LNCAP (cell line): Measurements from ENCODE around the gene ADAMTSL3.

Source experiments
- CTCF ChIP-seq: fragments of 450-650 bp; IDR thresholded peaks from 2 replicates; pipeline ENCODE4 v1.5.1; 2017; ENCODE audit warnings: mild to moderate bottlenecking

The ADAMTSL3 gene

DNA sequence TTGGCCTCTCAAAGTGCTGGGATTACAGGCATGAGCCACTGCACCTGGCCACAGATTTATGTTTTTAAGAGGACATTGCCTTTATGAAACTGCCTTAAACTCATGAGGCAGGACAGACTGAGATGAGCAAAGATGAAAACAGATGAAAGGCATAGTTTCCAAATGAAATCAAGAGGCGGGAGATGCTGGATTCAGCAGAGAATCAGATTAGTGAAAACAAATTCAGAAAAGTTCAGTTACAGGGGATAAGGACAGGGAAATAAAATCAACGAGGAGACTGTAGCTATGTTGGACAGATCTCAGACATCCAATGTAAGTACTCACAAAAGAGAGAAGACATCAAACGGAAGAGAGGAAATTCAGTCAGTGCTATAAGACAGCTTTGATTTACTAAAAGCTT lies 68.1 kb downstream of the ADAMTSL3 start:
- no peak for TF ChIP-seq CTCF

- TF ChIP-seq CTCF = no peak
Measured at GRCh38 chr15:83723216-83723615, 69.3 kb downstream of the ADAMTSL3 start.

GRCh38 chr15:83732196-83732595 lies 78.3 kb downstream of the ADAMTSL3 start:
- no peak for TF ChIP-seq CTCF

DNA sequence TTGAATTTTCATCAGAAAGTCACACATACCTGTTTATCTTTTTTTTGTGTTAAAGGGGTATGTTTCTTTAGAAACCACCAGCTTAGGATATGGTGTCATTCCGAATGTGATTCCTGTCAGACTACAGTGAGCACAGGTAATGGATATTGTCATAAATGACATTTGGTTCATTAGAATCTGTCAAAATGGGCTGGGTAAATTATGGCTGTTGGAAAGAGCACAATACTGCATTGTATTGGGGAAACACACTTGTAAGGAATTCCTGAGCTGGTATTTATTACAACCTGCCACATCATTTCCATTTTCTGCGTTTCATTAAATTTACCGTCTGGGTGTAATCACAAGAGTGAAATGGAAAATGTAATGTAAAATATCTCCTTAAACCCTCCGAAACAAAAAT lies 78.8 kb downstream of the ADAMTSL3 start:
- TF ChIP-seq CTCF = no peak

GRCh38 chr15:83733206-83733605 lies 79.3 kb downstream of the ADAMTSL3 start:
- TF ChIP-seq CTCF = no peak

GRCh38 chr15:83733691-83734090 lies 79.8 kb downstream of the ADAMTSL3 start:
- TF ChIP-seq CTCF = no peak

GRCh38 chr15:83734487-83734886 lies 80.6 kb downstream of the ADAMTSL3 start:
- peak; percentile 37 for TF ChIP-seq CTCF

DNA sequence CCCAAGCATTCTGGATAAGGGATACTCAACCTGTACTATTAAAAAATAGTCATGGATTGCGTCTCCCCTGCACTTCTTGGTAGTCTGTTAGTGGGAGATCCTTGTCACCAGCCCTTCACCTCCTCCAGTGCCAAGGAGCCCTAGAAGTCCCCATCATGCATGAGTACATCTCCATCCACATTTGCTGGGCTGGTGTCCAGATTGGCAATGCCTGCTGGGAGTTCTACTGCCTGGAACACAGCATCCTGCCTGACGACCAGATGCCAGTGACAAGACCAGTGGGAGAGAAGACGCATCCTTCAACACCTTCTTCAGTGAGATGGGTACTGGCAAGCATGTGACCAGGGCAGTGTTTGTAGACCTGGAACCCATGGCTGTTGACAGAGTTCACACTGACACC lies 85.7 kb downstream of the ADAMTSL3 start:
- TF ChIP-seq CTCF = no peak
